SK-N-SH treated with all-trans-retinoic acid at 6 μM for 48 hours (cell line): ENCODE measurements around the gene CAMSAP2.

Experiments used
- ATAC-seq: fragments of 200-7000 bp; cut with Tn5 transposase; 3 replicates; pipeline ENCODE4 v1.9.1; 2020; ENCODE audit warnings: mild to moderate bottlenecking, moderate library complexity
- ARNTL ChIP-seq: fragments of 450-650 bp; formaldehyde crosslinking; IDR thresholded peaks from 2 replicates; pipeline ENCODE4 v1.5.0; 2020; ENCODE audit warnings: low read depth, mild to moderate bottlenecking, moderate library complexity, borderline replicate concordance
- BACH2 ChIP-seq: fragments of 250-450 bp; sonication (Bioruptor Pico); IDR thresholded peaks from 2 replicates; pipeline ENCODE4 v1.9.0; 2021; ENCODE audit warnings: mild to moderate bottlenecking, borderline replicate concordance
- CSDC2 ChIP-seq: fragments of 250-450 bp; sonication (Bioruptor Pico); IDR thresholded peaks from 2 replicates; pipeline ENCODE4 v1.5.0; 2020; ENCODE audit warnings: mild to moderate bottlenecking, moderate library complexity
- ESRRG ChIP-seq: fragments of 250-450 bp; sonication (Bioruptor Pico); IDR thresholded peaks from 2 replicates; pipeline ENCODE4 v1.6.1; 2021; ENCODE audit warnings: mild to moderate bottlenecking
- GLIS3 ChIP-seq: fragments of 250-450 bp; sonication (Bioruptor Pico); IDR thresholded peaks from 2 replicates; pipeline ENCODE4 v1.5.0; 2020; ENCODE audit warnings: mild to moderate bottlenecking, moderate library complexity
- ISL1 ChIP-seq: fragments of 250-450 bp; sonication (Bioruptor Pico); IDR thresholded peaks from 2 replicates; pipeline ENCODE4 v2.1.2; 2022; ENCODE audit warnings: mild to moderate bottlenecking, moderate library complexity
- OSR1 ChIP-seq: fragments of 250-450 bp; sonication (Bioruptor Pico); IDR thresholded peaks from 2 replicates; pipeline ENCODE4 v1.8.0; 2022; ENCODE audit warnings: moderate library complexity, mild to moderate bottlenecking, inconsistent platforms
- PPARA ChIP-seq: fragments of 250-450 bp; sonication (Bioruptor Pico); IDR thresholded peaks from 2 replicates; pipeline ENCODE4 v1.5.0; 2020; ENCODE audit warnings: mild to moderate bottlenecking, borderline replicate concordance
- RARB ChIP-seq: fragments of 250-450 bp; sonication (Bioruptor Pico); IDR thresholded peaks from 2 replicates; pipeline ENCODE4 v1.8.0; 2021; ENCODE audit warnings: mild to moderate bottlenecking, moderate library complexity
- SNAI2 ChIP-seq: fragments of 250-450 bp; sonication (Bioruptor Pico); IDR thresholded peaks from 2 replicates; pipeline ENCODE4 v1.5.0; 2020; ENCODE audit warnings: mild to moderate bottlenecking, moderate library complexity
- TCF4 ChIP-seq: fragments of 250-450 bp; sonication (Bioruptor Pico); IDR thresholded peaks from 2 replicates; pipeline ENCODE4 v1.8.0; 2021; ENCODE audit warnings: mild to moderate bottlenecking, moderate library complexity, borderline replicate concordance
- TOX ChIP-seq: fragments of 250-450 bp; sonication (Bioruptor Pico); IDR thresholded peaks from 2 replicates; pipeline ENCODE4 v1.8.0; 2021; ENCODE audit warnings: mild to moderate bottlenecking, moderate library complexity, borderline replicate concordance
- ZC3H10 ChIP-seq: fragments of 250-450 bp; sonication (Bioruptor Pico); IDR thresholded peaks from 2 replicates; pipeline ENCODE4 v1.5.1; 2021; ENCODE audit warnings: mild to moderate bottlenecking, moderate library complexity
- ZFP3 ChIP-seq: fragments of 250-450 bp; sonication (Bioruptor Pico); IDR thresholded peaks from 2 replicates; pipeline ENCODE4 v1.5.0; 2020; ENCODE audit warnings: mild to moderate bottlenecking, moderate library complexity
- ZFP30 ChIP-seq: fragments of 450-650 bp; formaldehyde crosslinking; IDR thresholded peaks from 2 replicates; pipeline ENCODE4 v1.5.0; 2022; ENCODE audit warnings: mild to moderate bottlenecking, moderate library complexity
- ZNF70 ChIP-seq: fragments of 450-650 bp; formaldehyde crosslinking; IDR thresholded peaks from 2 replicates; pipeline ENCODE4 v1.5.0; 2020; ENCODE audit warnings: mild to moderate bottlenecking, moderate library complexity
- TF ChIP-seq, protein P1 (sequence below): fragments of 250-450 bp; sonication (Bioruptor Pico); IDR thresholded peaks from 2 replicates; pipeline ENCODE4 v1.5.0; 2020; ENCODE audit warnings: mild to moderate bottlenecking, moderate library complexity
- TF ChIP-seq, protein P2 (sequence below): fragments of 250-450 bp; sonication (Bioruptor Pico); IDR thresholded peaks from 2 replicates; pipeline ENCODE4 v1.5.1; 2020; ENCODE audit warnings: low read depth, mild to moderate bottlenecking, moderate library complexity
- TF ChIP-seq, protein P3 (sequence below): fragments of 250-450 bp; sonication (Bioruptor Pico); IDR thresholded peaks from 2 replicates; pipeline ENCODE4 v1.5.1; 2021; ENCODE audit warnings: mild to moderate bottlenecking, moderate library complexity
- TF ChIP-seq, protein P4 (sequence below): fragments of 250-450 bp; sonication (Bioruptor Pico); IDR thresholded peaks from 2 replicates; pipeline ENCODE4 v1.8.0; 2020; ENCODE audit warnings: mild to moderate bottlenecking, moderate library complexity, borderline replicate concordance
- TF ChIP-seq, protein P5 (sequence below): fragments of 250-450 bp; sonication (Bioruptor Pico); IDR thresholded peaks from 2 replicates; pipeline ENCODE4 v1.8.0; 2021; ENCODE audit warnings: low read depth, mild to moderate bottlenecking, moderate library complexity, borderline replicate concordance

Gene CAMSAP2

DNA sequence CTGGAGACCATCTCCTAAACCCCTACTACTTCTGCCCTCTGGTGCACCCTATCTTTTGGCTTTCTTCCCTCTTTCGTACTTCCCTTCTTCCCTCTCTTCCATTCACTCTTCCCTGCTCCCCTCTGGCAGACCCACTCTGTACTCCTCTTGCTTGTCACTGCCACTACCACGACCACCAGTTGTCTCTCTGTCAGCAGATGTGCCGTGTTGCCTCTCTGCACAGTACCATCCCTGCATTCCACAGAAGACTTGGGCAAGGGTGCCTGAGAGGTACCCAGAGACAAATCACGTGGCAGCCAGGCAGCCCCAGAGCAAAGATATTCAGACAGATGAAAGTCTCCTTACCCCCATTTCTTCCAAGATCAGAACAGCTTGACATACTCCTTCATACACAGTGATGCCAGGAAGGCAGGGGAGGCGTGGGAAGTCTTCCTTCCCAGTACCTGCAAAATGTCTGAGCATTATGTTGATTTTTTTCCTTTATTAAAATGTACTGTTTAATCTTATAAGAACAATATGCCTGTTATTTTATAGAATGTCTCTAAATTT is 15.0 kb downstream of the CAMSAP2 start (continued):
- TF ChIP-seq, protein P1, sequence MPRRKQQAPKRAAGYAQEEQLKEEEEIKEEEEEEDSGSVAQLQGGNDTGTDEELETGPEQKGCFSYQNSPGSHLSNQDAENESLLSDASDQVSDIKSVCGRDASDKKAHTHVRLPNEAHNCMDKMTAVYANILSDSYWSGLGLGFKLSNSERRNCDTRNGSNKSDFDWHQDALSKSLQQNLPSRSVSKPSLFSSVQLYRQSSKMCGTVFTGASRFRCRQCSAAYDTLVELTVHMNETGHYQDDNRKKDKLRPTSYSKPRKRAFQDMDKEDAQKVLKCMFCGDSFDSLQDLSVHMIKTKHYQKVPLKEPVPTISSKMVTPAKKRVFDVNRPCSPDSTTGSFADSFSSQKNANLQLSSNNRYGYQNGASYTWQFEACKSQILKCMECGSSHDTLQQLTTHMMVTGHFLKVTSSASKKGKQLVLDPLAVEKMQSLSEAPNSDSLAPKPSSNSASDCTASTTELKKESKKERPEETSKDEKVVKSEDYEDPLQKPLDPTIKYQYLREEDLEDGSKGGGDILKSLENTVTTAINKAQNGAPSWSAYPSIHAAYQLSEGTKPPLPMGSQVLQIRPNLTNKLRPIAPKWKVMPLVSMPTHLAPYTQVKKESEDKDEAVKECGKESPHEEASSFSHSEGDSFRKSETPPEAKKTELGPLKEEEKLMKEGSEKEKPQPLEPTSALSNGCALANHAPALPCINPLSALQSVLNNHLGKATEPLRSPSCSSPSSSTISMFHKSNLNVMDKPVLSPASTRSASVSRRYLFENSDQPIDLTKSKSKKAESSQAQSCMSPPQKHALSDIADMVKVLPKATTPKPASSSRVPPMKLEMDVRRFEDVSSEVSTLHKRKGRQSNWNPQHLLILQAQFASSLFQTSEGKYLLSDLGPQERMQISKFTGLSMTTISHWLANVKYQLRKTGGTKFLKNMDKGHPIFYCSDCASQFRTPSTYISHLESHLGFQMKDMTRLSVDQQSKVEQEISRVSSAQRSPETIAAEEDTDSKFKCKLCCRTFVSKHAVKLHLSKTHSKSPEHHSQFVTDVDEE (CRISPR knock-in tag): no peak
- TF ChIP-seq ISL1 (no peak), OSR1 (CRISPR knock-in tag) (no peak), ZNF70 (CRISPR knock-in tag) (no peak), SNAI2 (CRISPR knock-in tag) (no peak), PPARA (CRISPR knock-in tag) (no peak), TCF4 (CRISPR knock-in tag) (no peak), CSDC2 (CRISPR knock-in tag) (no peak)

DNA sequence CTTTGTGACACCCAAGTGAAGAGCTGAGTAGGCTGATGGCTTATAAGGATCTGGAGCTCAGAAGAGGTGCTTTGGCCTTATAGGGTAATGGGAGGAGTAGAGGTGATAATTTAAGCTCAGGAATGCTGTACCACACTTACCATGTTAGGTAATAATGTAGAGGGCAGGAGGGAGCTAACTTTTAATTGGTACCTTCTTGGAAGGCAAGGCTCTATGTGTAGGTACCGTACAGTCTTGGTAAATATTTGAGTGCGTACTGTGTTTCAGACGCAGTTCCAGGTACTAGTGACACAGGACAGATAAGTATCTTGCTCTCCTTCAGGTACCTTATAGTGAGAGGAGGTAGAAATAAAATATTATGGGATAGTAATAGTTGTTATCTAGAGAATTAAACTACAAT is 16.8 kb downstream of the CAMSAP2 start:
- no peak for ATAC-seq
- no peak for TF ChIP-seq TCF4 (CRISPR knock-in tag)
- no peak for TF ChIP-seq ZFP3
- no peak for TF ChIP-seq BACH2 (CRISPR knock-in tag)
- TF ChIP-seq GLIS3 (CRISPR knock-in tag): no peak
- no peak for TF ChIP-seq ISL1
- TF ChIP-seq OSR1 (CRISPR knock-in tag): no peak
- TF ChIP-seq, protein P2, sequence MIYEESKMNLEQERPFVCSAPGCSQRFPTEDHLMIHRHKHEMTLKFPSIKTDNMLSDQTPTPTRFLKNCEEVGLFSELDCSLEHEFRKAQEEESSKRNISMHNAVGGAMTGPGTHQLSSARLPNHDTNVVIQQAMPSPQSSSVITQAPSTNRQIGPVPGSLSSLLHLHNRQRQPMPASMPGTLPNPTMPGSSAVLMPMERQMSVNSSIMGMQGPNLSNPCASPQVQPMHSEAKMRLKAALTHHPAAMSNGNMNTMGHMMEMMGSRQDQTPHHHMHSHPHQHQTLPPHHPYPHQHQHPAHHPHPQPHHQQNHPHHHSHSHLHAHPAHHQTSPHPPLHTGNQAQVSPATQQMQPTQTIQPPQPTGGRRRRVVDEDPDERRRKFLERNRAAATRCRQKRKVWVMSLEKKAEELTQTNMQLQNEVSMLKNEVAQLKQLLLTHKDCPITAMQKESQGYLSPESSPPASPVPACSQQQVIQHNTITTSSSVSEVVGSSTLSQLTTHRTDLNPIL (CRISPR knock-in tag): no peak
- no peak for TF ChIP-seq TOX
- no peak for TF ChIP-seq RARB
- no peak for TF ChIP-seq ESRRG (CRISPR knock-in tag)
- TF ChIP-seq, protein P3, sequence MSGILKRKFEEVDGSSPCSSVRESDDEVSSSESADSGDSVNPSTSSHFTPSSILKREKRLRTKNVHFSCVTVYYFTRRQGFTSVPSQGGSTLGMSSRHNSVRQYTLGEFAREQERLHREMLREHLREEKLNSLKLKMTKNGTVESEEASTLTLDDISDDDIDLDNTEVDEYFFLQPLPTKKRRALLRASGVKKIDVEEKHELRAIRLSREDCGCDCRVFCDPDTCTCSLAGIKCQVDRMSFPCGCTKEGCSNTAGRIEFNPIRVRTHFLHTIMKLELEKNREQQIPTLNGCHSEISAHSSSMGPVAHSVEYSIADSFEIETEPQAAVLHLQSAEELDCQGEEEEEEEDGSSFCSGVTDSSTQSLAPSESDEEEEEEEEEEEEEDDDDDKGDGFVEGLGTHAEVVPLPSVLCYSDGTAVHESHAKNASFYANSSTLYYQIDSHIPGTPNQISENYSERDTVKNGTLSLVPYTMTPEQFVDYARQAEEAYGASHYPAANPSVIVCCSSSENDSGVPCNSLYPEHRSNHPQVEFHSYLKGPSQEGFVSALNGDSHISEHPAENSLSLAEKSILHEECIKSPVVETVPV (CRISPR knock-in tag): no peak
- TF ChIP-seq, protein P4, sequence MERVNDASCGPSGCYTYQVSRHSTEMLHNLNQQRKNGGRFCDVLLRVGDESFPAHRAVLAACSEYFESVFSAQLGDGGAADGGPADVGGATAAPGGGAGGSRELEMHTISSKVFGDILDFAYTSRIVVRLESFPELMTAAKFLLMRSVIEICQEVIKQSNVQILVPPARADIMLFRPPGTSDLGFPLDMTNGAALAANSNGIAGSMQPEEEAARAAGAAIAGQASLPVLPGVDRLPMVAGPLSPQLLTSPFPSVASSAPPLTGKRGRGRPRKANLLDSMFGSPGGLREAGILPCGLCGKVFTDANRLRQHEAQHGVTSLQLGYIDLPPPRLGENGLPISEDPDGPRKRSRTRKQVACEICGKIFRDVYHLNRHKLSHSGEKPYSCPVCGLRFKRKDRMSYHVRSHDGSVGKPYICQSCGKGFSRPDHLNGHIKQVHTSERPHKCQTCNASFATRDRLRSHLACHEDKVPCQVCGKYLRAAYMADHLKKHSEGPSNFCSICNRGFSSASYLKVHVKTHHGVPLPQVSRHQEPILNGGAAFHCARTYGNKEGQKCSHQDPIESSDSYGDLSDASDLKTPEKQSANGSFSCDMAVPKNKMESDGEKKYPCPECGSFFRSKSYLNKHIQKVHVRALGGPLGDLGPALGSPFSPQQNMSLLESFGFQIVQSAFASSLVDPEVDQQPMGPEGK (CRISPR knock-in tag): no peak
- no peak for TF ChIP-seq ARNTL (CRISPR knock-in tag)
- no peak for TF ChIP-seq SNAI2 (CRISPR knock-in tag)
- TF ChIP-seq PPARA (CRISPR knock-in tag): no peak
- TF ChIP-seq CSDC2 (CRISPR knock-in tag): no peak
- no peak for TF ChIP-seq ZFP30 (CRISPR knock-in tag)
- no peak for TF ChIP-seq ZNF70 (CRISPR knock-in tag)
- TF ChIP-seq, protein P5, sequence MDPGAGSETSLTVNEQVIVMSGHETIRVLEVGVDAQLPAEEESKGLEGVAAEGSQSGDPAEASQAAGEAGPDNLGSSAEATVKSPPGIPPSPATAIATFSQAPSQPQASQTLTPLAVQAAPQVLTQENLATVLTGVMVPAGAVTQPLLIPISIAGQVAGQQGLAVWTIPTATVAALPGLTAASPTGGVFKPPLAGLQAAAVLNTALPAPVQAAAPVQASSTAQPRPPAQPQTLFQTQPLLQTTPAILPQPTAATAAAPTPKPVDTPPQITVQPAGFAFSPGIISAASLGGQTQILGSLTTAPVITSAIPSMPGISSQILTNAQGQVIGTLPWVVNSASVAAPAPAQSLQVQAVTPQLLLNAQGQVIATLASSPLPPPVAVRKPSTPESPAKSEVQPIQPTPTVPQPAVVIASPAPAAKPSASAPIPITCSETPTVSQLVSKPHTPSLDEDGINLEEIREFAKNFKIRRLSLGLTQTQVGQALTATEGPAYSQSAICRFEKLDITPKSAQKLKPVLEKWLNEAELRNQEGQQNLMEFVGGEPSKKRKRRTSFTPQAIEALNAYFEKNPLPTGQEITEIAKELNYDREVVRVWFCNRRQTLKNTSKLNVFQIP (CRISPR knock-in tag): no peak

DNA sequence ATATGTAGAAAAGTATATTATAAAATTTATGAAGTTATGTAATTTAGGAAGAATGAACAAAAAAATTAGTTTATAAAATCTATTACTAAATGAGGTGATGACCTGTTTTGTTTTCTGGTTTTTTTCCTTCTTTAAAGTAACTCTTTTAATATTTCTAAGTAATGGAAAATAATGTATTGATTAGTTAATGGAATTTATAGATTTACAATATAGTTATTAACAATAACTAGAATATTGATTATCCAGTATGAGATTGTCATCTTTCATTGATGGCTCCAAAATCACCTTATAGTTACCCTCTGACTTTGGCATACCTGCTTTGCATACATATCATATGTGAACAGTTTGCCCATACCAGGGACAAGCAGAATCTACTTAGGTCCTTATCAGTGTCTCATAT is 23.4 kb downstream of the CAMSAP2 start:
- ATAC-seq: no peak
- TF ChIP-seq, protein P4 (CRISPR knock-in tag): no peak
- no peak for TF ChIP-seq ZC3H10
- TF ChIP-seq ARNTL (CRISPR knock-in tag): no peak
- TF ChIP-seq ZFP30 (CRISPR knock-in tag): no peak
- TF ChIP-seq TOX: no peak
- TF ChIP-seq, protein P1 (CRISPR knock-in tag): no peak
- no peak for TF ChIP-seq ZFP3
- TF ChIP-seq, protein P2 (CRISPR knock-in tag): no peak
- no peak for TF ChIP-seq OSR1 (CRISPR knock-in tag)
- TF ChIP-seq TCF4 (CRISPR knock-in tag): no peak
- TF ChIP-seq ISL1: no peak
- TF ChIP-seq ESRRG (CRISPR knock-in tag): no peak
